ENCODE results near the gene PTPRJ. TPM values are rescaled to one million over a fixed set of nuclear protein-coding genes. Genes with fewer than 3 reads are reported as not detected.

PTPRJ gene
- polyA plus RNA-seq, 1 donor (not counting 4 experiments of a cell fraction or from before 2014, with no cell fraction given) = 0.84 TPM

DNA sequence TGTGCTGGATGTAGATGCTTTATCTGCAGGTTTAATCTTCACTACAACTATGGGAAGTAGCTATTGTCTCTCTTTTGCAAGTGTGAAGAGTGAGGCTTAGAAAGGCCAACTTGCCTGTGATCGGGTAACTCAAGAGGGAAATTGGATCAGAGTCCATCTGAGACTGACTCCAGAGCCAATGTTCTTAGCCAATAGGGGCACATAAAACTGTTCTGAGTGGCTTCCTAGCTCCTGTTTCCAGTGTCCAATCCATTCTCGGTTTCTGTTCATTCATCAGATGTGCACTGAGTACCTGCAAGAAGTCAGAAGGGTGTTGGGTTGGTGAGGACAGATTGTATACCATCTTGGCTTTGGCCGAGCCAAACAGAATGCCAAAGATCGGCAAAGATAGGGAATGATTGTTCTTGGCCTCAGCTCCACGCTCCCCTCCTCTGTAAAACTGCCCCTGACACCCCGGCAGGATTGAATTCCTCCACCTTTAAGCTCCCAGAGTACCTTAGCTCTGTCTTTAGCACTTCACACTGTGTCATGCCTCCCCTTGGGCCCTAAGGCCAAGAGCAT lies 100.0 kb downstream of the PTPRJ start:
- Histone ChIP-seq H3K9ac (ENCODE audit: control insufficient read depth, extremely low read depth, insufficient read depth, low read length) (no peak overlapping the region), H3K4me3 (ENCODE audit: control insufficient read depth in 2 of 3, extremely low read depth in 1 of 3, insufficient read depth in 2 of 3, low read depth in 1 of 3, low read length in 3 of 3) (no peak overlapping the region), H2AFZ (ENCODE audit: control insufficient read depth, low read length) (no peak overlapping the region), H3K36me3 (ENCODE audit: control insufficient read depth in 2 of 2, extremely low read depth in 1 of 2, insufficient read depth in 2 of 2, low read length in 2 of 2) (no peaks in the 10 kb centered on the region), H3K9me3 (ENCODE audit: control insufficient read depth, low read depth, low read length) (no peaks in the 10 kb centered on the region), H4K20me1 (ENCODE audit: control insufficient read depth, extremely low read depth, insufficient read depth, low read length) (no peaks in the 10 kb centered on the region), H3K9me1 (ENCODE audit: control insufficient read depth, extremely low read depth, insufficient read depth, low read length) (no peaks in the 10 kb centered on the region), H3K4me1 (ENCODE audit: control insufficient read depth, extremely low read depth, insufficient read depth, low read length) (no peaks in the 10 kb centered on the region), H3K79me2 (ENCODE audit: control insufficient read depth, insufficient read depth, low read length) (no peaks in the 10 kb centered on the region), H3K4me2 (ENCODE audit: control insufficient read depth, extremely low read depth, insufficient read depth, low read depth, low read length) (no peak overlapping the region), H3K27ac (ENCODE audit: control insufficient read depth, insufficient read depth, low read length) (no peak overlapping the region), H3K27me3 (ENCODE audit: control insufficient read depth, extremely low read depth, insufficient read depth, low read length) (no peaks in the 10 kb centered on the region)
- no peak for DNase-seq (ENCODE audit: low read depth, low spot score)
- TF ChIP-seq EZH2 (IDR thresholded peaks at IDR 0.05; ENCODE audit: low read length) = no peak
- TF ChIP-seq, protein P1, sequence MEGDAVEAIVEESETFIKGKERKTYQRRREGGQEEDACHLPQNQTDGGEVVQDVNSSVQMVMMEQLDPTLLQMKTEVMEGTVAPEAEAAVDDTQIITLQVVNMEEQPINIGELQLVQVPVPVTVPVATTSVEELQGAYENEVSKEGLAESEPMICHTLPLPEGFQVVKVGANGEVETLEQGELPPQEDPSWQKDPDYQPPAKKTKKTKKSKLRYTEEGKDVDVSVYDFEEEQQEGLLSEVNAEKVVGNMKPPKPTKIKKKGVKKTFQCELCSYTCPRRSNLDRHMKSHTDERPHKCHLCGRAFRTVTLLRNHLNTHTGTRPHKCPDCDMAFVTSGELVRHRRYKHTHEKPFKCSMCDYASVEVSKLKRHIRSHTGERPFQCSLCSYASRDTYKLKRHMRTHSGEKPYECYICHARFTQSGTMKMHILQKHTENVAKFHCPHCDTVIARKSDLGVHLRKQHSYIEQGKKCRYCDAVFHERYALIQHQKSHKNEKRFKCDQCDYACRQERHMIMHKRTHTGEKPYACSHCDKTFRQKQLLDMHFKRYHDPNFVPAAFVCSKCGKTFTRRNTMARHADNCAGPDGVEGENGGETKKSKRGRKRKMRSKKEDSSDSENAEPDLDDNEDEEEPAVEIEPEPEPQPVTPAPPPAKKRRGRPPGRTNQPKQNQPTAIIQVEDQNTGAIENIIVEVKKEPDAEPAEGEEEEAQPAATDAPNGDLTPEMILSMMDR (optimal IDR thresholded peaks at IDR 0.05 in 1 of 3, IDR thresholded peaks at IDR 0.05 in 1 of 3, conservative IDR thresholded peaks at IDR 0.05 in 1 of 3; ENCODE audit: extremely low read depth in 1 of 3, insufficient read depth in 2 of 3, low read length in 3 of 3) = no peak
- no peak for FAIRE-seq
- dilution Hi-C loops (cut with MboI; ENCODE audit: extremely low pct_ligation_motif_present, low sequenced_read_pairs) = no loop called here

DNA sequence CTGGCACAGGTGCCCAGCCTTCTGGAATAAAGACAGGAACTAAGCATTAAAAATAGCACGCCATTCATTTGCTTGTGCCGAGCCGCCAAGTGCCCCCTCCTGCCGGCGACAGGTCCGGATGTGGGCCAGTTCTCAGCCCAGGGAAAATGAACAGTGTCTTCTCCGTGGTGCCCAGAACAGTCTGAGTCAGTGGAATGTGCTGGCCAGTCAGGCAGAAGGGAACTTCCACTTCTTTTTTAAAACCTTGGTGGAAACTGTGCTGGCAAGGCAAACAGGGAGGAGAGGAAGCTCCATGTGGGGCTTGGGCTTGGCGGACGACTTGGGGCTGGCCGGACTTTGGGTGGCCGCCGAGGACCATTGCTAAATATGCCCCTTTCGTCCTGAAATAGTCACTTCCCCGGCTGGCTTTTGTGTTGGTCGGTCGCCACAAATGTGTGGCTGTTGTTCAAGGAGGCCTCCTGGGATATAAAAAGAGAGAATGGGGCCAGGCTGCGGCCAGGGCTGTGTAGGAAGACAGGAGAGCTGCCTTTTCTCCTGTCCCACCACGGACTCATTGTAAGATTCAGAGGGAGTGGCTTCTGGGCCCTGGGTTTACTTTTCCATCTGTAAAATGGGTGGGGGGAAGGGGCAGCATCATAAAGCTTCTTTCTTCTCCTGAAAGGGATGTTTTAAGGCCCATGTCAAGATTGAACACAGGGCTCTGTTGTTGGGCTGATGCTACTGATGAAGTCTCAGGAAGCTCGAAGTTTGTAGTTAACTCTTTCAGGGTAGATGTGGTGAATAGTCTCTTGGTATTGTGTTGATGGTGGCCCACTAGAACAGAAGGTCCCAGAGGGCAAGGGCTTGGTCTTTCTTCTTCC lies 101.0 kb downstream of the PTPRJ start:
- no peak overlapping the region for H3K4me3 ChIP-seq (ENCODE audit: control insufficient read depth in 2 of 3, extremely low read depth in 1 of 3, insufficient read depth in 2 of 3, low read depth in 1 of 3, low read length in 3 of 3)
- H3K9ac ChIP-seq (ENCODE audit: control insufficient read depth, extremely low read depth, insufficient read depth, low read length) = no peak overlapping the region
- H2AFZ ChIP-seq (ENCODE audit: control insufficient read depth, low read length) = no peak overlapping the region
- DNase-seq (ENCODE audit: low read depth, low spot score) = no peak
- no peak for FAIRE-seq
- H3K4me1 ChIP-seq (ENCODE audit: control insufficient read depth, extremely low read depth, insufficient read depth, low read length) = no peaks in the 10 kb centered on the region
- H3K27me3 ChIP-seq (ENCODE audit: control insufficient read depth, extremely low read depth, insufficient read depth, low read length) = no peaks in the 10 kb centered on the region
- no peak overlapping the region for H3K4me2 ChIP-seq (ENCODE audit: control insufficient read depth, extremely low read depth, insufficient read depth, low read depth, low read length)
- no peaks in the 10 kb centered on the region for H3K9me3 ChIP-seq (ENCODE audit: control insufficient read depth, low read depth, low read length)
- TF ChIP-seq, protein P1 (optimal IDR thresholded peaks at IDR 0.05 in 1 of 3, IDR thresholded peaks at IDR 0.05 in 1 of 3, conservative IDR thresholded peaks at IDR 0.05 in 1 of 3; ENCODE audit: extremely low read depth in 1 of 3, insufficient read depth in 2 of 3, low read length in 3 of 3) = no peak
- TF ChIP-seq EZH2 (IDR thresholded peaks at IDR 0.05; ENCODE audit: low read length) = no peak
- no peaks in the 10 kb centered on the region for H3K9me1 ChIP-seq (ENCODE audit: control insufficient read depth, extremely low read depth, insufficient read depth, low read length)
- H3K79me2 ChIP-seq (ENCODE audit: control insufficient read depth, insufficient read depth, low read length) = no peaks in the 10 kb centered on the region
- dilution Hi-C loops (cut with MboI; ENCODE audit: extremely low pct_ligation_motif_present, low sequenced_read_pairs) = no loop called here
- no peaks in the 10 kb centered on the region for H4K20me1 ChIP-seq (ENCODE audit: control insufficient read depth, extremely low read depth, insufficient read depth, low read length)
- no peak overlapping the region for H3K27ac ChIP-seq (ENCODE audit: control insufficient read depth, insufficient read depth, low read length)
- no peaks in the 10 kb centered on the region for H3K36me3 ChIP-seq (ENCODE audit: control insufficient read depth in 2 of 2, extremely low read depth in 1 of 2, insufficient read depth in 2 of 2, low read length in 2 of 2)
